DND-41 (cell line): ENCODE data around the gene PCID2.

Experiments
- CTCF ChIP-seq: IDR thresholded peaks from 2 replicates; pipeline ENCODE4 v1.5.1; 2012; ENCODE audit warnings: borderline replicate concordance, low read length, moderate library complexity, mild to moderate bottlenecking; ENCODE audit not compliant: poor library complexity, severe bottlenecking; ENCODE audit errors: extremely low read depth
- EZH2 ChIP-seq: IDR thresholded peaks from 3 replicates; pipeline ENCODE4 v1.6.1; 2012; ENCODE audit warnings: borderline replicate concordance, low read depth, mild to moderate bottlenecking, moderate library complexity, low read length, inconsistent platforms; ENCODE audit not compliant: severe bottlenecking

GRCh38 chr13:113179374-113180230, 28.9 kb downstream of the PCID2 start:
- TF ChIP-seq CTCF (no peak), EZH2 (no peak)
